Lower leg skin (tissue), 4 donors: ENCODE results near the gene NYAP2. TPM values are rescaled to one million over a fixed set of nuclear protein-coding genes. Genes with fewer than 3 reads are reported as not detected.

Experiments used
- DNase-seq, 2 donors: peaks; one replicate each; pipeline ENCODE4 v3.0.0-alpha.2; 2019; ENCODE audit warnings: low spot score in 2 of 2
- H3K4me3 ChIP-seq: fragments of 200-600 bp; sonication (generic); 2 replicates; pipeline ENCODE4 v1.5.1; 2017; ENCODE audit warnings: mild to moderate bottlenecking, low read depth; ENCODE audit not compliant: poor library complexity, severe bottlenecking
- CTCF ChIP-seq, 3 donors: fragments of 450-650 bp; IDR thresholded peaks; one replicate each; pipeline ENCODE4 v1.5.1; 2016; ENCODE audit warnings: antibody characterized with exemption in 3 of 3, mild to moderate bottlenecking in 3 of 3, moderate library complexity in 2 of 3
- POLR2A ChIP-seq, 2 donors: fragments of 450-650 bp; IDR thresholded peaks; one replicate each; pipeline ENCODE4 v1.6.1; 2016 to 2017; ENCODE audit warnings: antibody characterized with exemption in 2 of 2, mild to moderate bottlenecking in 1 of 2, moderate library complexity in 1 of 2
- WGBS, 2 donors: methylation state at CpG; one replicate each; pipeline ENCODE4 v1.1.5; 2018; 5-methylcytosine and 5-hydroxymethylcytosine counted together
- intact Hi-C: fragments of 100-400 bp; cut with DNase I; formaldehyde crosslinking; loops from one replicate; pipeline ENCODE4 v1.15.0; 2023; ENCODE audit warnings: low total_unique reads
- total RNA-seq, 4 donors: library from RNA; depleted of rRNA; stranded (reverse); fragments of >200 nt; gene quantifications; one replicate each; pipeline ENCODE4 v1.1.0, GENCODE V29; 2016

Gene NYAP2
- total RNA-seq, 4 donors from 2014 or later = not detected

DNA sequence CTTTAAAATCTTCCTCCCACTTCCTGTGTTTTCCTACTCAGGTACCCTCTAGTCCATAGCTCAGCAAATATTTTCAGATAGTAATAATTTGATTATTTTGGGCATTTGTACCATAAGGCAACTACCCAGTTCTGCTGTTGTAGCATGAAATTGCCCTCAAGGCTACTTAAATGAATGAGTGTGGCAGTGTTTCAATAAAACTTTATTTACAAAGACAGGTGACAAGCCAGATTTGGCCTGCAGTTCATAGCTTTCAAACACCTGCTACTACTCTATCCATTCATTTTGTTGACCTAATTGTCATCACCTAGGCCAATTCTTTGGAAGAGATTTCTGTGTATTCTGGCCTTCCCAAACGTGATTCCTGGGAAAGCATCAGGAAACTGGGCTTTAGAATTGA lies 28.9 kb downstream of the NYAP2 start:
- 35 to 43% methylated on average over 1 of the region's 1 CpG for WGBS, 2 donors
- TF ChIP-seq POLR2A (IDR thresholded peaks at IDR 0.05) (no peak), CTCF (IDR thresholded peaks at IDR 0.05) (no peak)
- intact Hi-C loops = no loop called here

GRCh38 chr2:225429717-225430116 lies 30.2 kb downstream of the NYAP2 start:
- 37 to 43% methylated on average over 4 of the region's 4 CpGs for WGBS, 2 donors
- no peak for DNase-seq

More for the DNA sequence above, 28.9 kb downstream of the NYAP2 start:
- H3K4me3 ChIP-seq = no peak overlapping the region
- no peak for DNase-seq

DNA sequence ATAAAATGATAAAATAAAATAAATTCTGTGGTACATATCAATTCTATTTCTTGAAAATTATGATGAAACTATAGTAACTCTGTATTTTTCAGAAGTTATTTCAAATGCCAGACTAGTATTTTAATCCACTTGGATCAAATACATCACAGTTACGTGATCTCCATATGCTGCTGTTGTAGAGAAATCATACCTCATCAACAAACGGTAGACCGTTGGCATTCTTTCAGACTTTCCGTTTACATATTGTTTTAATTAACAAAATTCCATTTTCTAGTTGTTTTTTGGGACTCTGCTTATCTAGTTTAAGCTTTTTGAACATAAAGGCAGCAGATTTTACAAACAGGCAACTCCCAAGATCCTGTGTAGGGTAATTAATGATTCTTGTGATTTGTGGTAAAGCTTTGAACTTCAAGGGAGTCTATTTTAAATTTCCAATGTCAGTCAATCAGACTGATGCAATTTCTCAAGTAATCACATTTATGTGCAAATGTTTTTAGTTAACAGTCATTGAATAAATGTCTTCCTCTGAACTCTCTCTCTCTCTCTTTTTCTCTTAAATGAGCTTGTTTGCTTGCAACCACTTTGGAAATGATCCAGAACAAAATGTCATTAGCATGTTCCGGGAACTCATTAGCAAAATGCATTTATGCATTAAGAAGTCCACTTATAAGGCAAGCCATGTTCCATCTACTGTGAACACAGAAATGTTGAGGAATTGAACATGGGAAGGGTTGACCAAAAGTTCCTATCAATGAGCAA lies 31.8 kb downstream of the NYAP2 start:
- intact Hi-C loops = no loop called here
- TF ChIP-seq CTCF (IDR thresholded peaks at IDR 0.05) = no peak
- no peak for TF ChIP-seq POLR2A (IDR thresholded peaks at IDR 0.05)
- WGBS, 2 donors = 40% methylated on average over 5 of the region's 5 CpGs
- DNase-seq = no peak
- H3K4me3 ChIP-seq = no peak overlapping the region

More at GRCh38 chr2:225429717-225430116, 30.2 kb downstream of the NYAP2 start:
- no peak overlapping the region for H3K4me3 ChIP-seq
- intact Hi-C loops = no loop called here
- TF ChIP-seq POLR2A (IDR thresholded peaks at IDR 0.05) (no peak), CTCF (IDR thresholded peaks at IDR 0.05) (no peak)

DNA sequence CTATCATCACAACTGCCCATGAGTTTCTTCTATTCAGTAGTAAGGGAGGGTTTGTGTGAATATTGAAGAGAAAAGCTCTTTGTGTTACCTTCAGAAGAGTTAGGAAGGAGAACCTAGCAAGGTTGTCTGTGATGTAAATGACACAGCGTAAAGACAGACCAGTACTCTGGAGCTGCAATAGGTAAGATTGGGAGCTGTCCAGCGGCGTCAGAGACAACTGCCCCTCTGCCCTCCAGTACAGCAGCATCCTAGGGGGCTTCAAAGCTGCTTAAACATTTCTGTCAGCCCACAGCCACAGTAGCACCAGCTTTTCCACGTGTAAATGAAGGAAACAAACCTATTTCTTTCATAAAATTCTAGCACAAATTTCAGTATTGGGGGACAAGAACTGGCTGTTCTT lies 34.5 kb downstream of the NYAP2 start:
- no peak for DNase-seq
- TF ChIP-seq CTCF (IDR thresholded peaks at IDR 0.05) (no peak), POLR2A (IDR thresholded peaks at IDR 0.05) (no peak)
- H3K4me3 ChIP-seq = no peak overlapping the region
- intact Hi-C loops = no loop called here
- 32 to 47% methylated on average over 4 of the region's 4 CpGs for WGBS, 2 donors

DNA sequence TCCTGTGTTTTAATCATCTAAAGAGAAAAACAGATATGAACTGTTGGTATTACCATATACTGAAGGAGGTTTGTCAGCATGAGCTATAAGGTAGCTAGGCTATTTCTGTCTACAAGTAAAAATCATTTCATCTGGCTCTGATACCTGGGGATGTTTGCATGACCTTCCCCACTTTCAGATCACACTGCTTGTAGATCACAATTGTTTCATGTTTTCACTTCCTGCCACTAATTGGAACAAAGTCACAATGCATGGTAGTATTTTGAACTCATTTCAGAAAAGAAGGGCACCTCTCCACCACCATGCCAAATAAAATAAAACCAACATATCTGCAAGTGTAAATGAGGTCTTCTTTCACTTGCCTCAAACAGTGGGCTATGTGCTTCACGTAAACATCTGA lies 37.8 kb downstream of the NYAP2 start:
- TF ChIP-seq POLR2A (IDR thresholded peaks at IDR 0.05) (no peak), CTCF (IDR thresholded peaks at IDR 0.05) (no peak)
- intact Hi-C loops = no loop called here
- WGBS, 2 donors = 72 to 86% methylated on average over 1 of the region's 1 CpG
- no peak overlapping the region for H3K4me3 ChIP-seq
- no peak for DNase-seq

DNA sequence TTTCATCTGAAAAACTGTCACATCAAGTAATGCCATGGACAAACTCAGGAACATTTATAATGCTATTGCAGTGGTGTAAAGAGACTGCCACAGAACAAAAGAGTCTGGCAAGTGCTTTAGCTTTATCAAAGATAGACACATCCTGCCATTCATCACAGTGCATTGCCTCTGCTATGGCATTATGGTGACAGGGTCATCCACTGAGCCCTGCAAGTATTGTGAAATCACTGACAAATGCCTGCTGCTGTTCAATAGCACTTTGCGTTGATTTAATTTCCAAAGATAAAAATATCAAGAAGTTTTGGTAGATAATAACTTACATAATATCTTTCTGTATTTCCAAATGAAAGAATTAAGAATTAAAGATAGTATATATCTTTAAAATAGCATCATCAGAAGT lies 38.7 kb downstream of the NYAP2 start:
- intact Hi-C loops = no loop called here
- TF ChIP-seq CTCF (IDR thresholded peaks at IDR 0.05) (no peak), POLR2A (IDR thresholded peaks at IDR 0.05) (no peak)
- WGBS, 2 donors = 92 to 94% methylated on average over 1 of the region's 1 CpG
- no peak overlapping the region for H3K4me3 ChIP-seq
- DNase-seq = no peak
